ENCODE data around the gene MBD1.

DNA sequence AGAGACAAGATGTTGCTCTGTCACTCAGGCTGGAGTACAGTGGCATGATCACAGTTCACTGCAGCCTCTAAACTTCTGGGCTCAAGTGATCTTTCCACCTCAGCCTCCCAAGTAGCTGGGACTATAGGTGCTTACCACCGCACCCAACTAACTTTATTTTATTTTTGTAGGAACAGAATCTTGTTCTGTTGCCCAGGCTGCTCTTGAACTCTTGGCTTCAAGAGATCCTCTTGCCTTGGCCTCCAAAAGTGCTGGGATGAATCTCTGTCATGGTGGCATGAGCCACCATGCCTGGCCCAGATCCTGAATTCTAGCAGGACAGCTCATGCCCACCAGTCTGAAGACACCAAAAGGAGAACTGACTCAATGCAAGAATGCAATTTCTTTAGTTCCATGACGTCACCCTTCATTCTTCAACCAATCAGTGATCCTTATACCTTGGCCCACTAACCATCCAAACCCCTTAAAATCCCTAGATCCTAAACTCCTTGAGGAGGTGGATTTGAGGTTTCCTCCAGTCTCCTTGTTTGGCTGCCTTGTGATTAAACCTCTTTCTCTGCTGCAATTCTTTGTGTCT lies 31.8 kb upstream of the MBD1 start:
- no peak for TF ChIP-seq CTCF (IDR thresholded peaks at IDR 0.05; ENCODE audit: low read length)
- TF ChIP-seq EZH2 (optimal IDR thresholded peaks at IDR 0.05; ENCODE audit: low read depth, low read length), result no peak
- no peak for TF ChIP-seq EZH2phosphoT487 (IDR thresholded peaks at IDR 0.05; ENCODE audit: low read length)
